Occipital lobe (tissue), 2 donors: ENCODE results near the gene SVIL. TPM values are rescaled to one million over a fixed set of nuclear protein-coding genes. Genes with fewer than 3 reads are reported as not detected.
"Not testable (repeated sequence)": the region's sequence is repeated elsewhere in the genome, so short reads cannot be mapped to it uniquely, and the experiment has no call there.

Source experiments
- DNase-seq: peaks from one replicate; lab custom pipeline; 2025; lab: John Stamatoyannopoulos, UW
- total RNA-seq: library from RNA; depleted of rRNA; stranded (reverse); fragments of >200 nt; gene quantifications from one replicate; pipeline ENCODE4 v1.2.3, GENCODE V29; 2014

Gene SVIL
- total RNA-seq, 1 donor from 2014 or later, result 14.5 TPM

GRCh38 chr10:29649561-29650551 lies 15.1 kb upstream of the SVIL start:
- DNase-seq, result no peak

- no peak for DNase-seq
These were observed 14.2 kb upstream of the SVIL start for GRCh38 chr10:29648983-29649268.

- no peak for DNase-seq
These were observed 13.6 kb upstream of the SVIL start for GRCh38 chr10:29648114-29648982.

GRCh38 chr10:29647478-29647877 lies 12.7 kb upstream of the SVIL start:
- DNase-seq, result no peak

GRCh38 chr10:29646960-29647461 lies 12.2 kb upstream of the SVIL start:
- DNase-seq, result no peak

GRCh38 chr10:29646238-29646902 lies 11.6 kb upstream of the SVIL start:
- no peak for DNase-seq

GRCh38 chr10:29643771-29644501 lies 9.2 kb upstream of the SVIL start:
- DNase-seq, result no peak

GRCh38 chr10:29642990-29643389 lies 8.2 kb upstream of the SVIL start:
- no peak for DNase-seq

GRCh38 chr10:29637537-29637936 lies 2.8 kb upstream of the SVIL start:
- no peak for DNase-seq

- DNase-seq, result no peak
These were observed 1.4 kb upstream of the SVIL start for GRCh38 chr10:29636178-29636577.

GRCh38 chr10:29635711-29636144 lies 957 bp upstream of the SVIL start:
- no peak for DNase-seq

- DNase-seq, result no peak
These were observed 666 bp downstream of the SVIL start for GRCh38 chr10:29634105-29634504.

- DNase-seq, result no peak
These were observed 3.8 kb downstream of the SVIL start for GRCh38 chr10:29631049-29631339.

- no peak for DNase-seq
These were observed 4.3 kb downstream of the SVIL start for GRCh38 chr10:29630205-29631048.

GRCh38 chr10:29628912-29629526 lies 5.8 kb downstream of the SVIL start:
- DNase-seq, result no peak

- no peak for DNase-seq
These were observed 6.5 kb downstream of the SVIL start for GRCh38 chr10:29628311-29628710.

- DNase-seq, result no peak
These were observed 7.3 kb downstream of the SVIL start for GRCh38 chr10:29627201-29628132.

GRCh38 chr10:29624357-29624756 lies 10.4 kb downstream of the SVIL start:
- not testable (repeated sequence) for DNase-seq

GRCh38 chr10:29623797-29624196 lies 11.0 kb downstream of the SVIL start:
- no peak for DNase-seq
